LoVo (cell line): ENCODE results near the gene CHD1.

Experiments used
- DNase-seq: peaks from one replicate; pipeline ENCODE4 v3.0.0-alpha.2; 2016; ENCODE audit warnings: low spot score

CHD1 gene

DNA sequence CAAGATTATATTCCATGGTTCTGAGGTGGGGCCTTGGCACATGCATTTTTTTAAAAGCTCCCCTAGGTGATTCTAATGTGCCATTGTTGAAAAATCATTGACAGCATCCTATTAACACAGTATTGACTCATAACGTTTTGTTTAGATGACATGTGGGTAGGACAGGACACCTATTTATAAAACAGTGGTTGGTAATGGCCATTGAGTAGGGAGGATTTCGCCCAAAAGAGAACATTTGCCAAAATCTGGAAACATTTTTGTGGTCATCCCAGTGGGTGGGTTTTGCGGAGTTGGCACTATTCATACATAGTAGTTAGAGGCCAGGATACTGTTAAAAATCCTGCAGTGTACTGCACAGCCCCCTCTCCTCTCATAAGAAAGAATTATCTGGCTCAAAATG, 6.4 kb upstream of the CHD1 start:
- no peak for DNase-seq

DNA sequence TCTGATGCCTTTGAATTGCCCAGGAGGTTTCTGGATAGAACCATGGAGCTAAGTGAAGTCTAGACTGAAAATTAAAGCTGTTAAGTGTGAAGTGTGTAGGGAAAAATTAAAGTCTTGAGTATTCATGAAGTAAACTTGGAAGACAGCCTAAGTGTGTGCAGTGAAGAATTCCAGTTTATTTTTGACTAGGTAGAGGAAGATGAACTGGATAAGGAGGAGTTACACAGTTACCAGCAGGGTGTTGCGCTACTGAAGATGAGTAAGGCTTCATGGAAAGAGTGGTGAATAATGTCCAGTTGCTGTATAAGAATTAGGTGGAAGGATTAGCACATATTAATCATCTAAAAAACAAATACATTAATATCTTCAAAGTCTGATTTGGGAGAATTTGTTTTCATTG, 5.7 kb upstream of the CHD1 start:
- DNase-seq = no peak

DNA sequence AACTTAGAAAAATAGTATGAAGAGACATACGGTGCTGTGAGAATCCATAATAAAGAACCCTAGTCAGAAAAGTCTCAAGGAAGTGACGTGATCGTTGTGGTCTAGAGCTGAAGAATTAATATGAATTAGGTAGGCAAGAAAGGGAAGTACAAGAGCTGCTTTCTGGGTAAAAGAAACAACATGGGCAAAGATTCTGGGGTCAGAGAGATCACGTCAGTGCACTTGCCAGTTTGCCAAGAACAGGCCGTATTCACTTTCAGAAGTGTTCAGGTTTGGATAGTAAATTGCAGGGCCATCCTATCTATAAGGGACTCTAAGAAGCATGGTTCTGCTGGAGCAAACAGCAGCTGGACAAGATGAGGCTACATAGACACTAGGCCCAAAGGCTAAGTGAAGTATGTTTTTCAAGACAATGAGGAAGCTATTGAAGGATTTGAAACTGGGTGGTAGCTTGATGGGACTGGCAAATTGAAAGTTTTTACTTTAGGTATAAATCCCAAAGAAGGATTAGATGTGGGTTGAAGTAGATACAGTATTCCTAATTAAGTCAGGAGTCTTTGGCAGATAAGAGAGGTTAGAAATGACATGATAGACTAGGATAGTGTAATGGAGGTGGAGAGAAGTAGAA, 4.8 kb upstream of the CHD1 start:
- DNase-seq = no peak

DNA sequence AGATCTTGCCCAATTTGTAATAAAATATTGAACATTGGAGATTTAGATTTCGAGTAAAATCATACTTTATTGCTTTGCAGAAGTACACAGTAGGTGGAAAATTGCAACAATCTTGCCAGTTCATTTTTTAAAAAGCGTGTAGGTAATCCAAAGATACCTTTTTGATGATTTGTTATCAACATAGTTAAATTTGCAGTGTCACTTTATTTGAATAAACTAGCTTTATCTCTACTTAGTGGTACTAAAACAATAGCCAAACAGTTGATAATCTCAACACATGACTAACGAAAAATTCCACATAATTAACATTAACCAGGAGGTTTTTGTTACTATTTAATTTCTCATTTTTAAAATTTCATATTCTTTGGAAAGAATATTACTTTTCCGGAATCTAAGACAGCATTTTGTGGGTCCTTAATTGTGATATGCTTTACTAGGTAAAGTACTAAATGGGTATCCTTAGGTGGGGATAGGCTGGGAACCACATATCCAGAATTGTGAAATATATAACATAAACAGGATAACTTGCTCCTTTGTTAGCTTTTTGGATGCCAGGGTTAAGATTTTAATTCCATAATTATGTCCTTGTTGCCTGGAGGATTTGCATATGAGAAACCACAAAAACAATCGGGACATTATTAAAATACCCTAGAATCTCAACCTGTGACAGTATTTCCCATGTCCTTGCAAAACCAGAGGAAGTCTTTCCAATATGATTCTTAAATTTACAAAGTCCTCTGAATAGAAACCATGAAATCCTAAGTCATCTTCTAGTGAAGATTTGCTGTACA, 2.4 kb upstream of the CHD1 start:
- no peak for DNase-seq

DNA sequence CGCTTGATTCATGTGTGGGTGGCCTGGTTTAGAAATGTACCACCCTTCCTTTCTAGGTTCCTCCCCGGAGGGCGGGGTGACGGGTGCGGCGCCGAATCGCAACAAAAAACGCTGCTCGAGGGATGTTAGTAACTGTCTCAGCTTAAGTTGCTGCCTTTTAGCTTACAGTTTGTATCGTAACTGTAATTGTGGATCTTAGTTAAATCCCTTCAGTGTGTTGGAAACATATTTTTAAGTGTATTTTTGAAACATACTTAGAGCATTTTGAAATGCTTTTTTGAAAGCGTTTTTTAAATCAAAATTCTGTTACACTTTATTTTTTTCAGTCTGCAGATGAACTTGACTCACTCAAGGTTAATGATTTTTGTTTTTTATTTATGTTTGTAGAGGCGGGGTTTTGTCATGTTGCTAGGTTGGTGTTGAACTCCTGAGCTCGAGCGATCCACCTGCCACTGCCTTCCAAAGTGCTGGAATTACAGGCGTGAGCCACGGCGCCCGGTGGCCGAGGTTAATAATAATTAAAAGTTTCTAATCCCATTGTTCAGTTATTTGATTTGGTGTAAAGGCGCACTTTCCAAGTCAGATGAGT, 997 bp upstream of the CHD1 start:
- DNase-seq = no peak

DNA sequence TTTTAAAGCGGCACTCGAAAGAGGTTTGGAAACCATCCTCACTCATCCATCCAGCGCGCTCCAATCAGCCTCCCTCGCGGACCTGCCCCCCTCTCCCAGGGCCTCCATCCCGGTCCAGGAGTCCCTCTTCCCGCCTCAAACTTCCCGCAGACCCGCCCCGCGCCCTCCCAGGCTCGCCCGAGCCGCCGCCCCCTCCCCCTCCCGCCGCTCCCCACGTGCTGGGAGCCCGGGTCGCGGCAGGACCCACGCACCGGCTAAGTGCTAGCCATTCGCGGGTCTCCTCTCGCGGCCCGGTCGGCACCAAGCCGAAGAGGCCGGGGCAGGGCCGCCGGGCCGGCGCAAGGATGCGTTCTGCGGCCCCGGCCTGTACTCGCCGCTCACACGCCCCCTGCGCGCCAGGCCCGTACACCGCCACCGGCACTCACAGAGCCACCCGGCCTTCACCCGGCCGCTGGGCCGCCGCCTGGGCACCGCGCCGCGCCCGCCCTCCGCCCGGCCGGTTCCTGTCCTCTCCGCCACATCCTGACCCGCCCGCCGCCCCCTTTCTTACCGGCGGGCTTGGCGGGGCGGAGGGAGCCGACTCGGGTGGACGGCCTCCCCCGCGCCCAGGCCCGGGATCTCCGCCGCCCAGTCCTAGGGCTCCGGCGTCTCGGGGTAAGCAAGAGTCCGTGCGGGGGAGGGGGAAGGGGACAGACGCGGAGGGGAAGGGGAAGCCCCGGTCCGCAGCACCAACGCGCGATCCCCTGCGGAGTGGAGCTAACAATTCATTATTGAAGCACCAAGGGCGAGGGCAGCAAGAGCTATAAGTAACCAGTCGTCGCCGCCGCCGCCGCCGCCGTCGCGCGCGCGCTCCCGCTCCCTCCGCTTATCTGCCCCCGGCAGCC, 576 bp downstream of the CHD1 start:
- DNase-seq = peak; percentile 36

DNA sequence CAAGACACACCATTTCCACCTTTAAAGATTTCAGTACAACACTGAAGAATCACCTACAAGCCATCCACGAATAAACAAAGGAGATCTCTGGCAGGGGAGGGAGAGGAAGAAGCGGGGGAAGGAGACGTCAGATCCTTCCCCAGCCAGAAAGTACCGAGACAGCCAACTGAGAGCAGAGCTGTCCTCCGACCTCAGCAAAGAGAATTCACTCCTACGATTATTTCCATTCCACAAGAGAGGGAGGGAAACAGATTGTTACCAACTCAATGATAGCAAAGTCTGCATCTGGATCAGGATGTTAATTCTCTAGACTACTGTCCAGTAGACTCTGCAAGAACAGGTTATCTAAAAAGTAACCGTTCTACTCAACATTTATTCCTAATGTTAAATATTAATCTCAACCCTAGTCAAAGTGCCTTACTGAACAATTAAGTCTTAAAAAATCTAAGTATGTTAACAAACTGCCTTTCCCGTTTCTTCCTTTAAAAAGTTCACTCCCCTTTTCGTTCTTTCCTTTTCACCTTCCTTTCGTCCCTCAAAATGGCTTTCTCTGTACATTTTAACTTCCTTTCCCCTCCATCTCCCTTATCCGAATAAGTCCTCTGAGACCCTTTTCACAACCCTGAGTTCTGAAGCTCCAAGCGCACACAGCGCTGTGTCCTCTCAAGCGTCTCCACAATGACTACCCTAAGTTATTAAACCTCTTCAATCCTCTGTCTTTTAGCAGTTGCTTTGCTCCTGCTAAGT, 1.4 kb downstream of the CHD1 start:
- DNase-seq = no peak

DNA sequence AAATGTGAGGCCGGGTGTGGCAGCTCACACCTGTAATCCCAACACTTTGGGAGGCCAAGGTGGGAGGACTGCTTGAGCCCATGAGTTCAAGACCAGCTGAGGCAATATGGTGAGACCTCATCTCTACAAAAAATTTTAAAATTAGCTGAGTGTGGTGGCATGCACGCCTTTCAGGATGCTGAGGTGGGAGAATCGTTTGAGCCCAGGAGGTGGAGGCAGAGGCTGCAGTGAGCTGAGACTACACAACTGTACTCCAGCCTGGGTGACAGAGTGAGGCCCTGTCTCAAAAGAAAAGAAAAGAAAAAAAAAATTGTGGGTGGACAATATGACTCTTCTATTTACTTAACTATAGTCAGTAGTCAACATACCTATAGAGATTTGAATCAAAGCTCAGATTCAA, 4.8 kb downstream of the CHD1 start:
- no peak for DNase-seq

DNA sequence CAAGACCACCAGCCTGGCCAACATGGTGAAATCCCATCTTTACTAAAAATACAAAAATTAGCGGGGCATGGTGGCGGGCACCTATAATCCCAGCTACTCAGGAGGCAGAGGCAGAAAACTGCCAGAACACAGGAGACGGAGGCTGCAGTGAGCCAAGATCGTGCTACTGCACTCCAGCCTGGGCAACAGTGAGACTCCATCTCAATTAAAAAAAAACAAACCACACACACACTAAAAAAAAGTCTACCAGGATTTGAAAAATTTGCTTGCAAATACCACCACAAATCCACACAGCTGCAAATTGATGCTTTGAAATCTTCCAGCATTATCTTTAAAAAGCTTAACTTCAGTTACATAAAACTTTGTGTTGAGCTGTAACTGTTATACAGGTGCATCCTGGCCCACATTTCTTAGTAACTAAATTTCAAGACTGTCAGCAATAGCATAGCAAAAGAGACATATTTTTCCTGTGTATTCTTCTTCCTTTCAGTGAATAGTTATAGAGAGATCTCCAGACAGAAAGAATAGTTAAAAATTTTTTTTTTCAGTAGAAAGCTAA, 6.8 kb downstream of the CHD1 start:
- no peak for DNase-seq

DNA sequence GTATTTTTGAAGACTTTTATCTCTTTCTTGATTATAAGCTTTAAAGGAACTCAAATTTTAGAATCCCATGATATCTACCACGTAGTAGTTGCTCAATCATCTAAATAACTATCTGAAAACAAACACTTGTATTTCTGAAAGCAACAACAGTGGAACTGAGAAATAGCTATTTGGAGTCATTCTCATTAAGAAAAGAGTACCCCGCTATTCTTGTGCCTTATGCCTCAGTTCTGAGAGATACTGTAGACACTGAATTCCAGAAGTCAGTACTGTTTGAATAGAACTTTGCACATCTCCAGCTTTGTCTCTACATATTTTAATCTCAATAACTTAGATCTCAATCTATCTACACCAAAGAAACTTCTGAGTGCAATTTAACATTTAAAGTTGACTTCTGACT, 11.4 kb downstream of the CHD1 start:
- DNase-seq = no peak

DNA sequence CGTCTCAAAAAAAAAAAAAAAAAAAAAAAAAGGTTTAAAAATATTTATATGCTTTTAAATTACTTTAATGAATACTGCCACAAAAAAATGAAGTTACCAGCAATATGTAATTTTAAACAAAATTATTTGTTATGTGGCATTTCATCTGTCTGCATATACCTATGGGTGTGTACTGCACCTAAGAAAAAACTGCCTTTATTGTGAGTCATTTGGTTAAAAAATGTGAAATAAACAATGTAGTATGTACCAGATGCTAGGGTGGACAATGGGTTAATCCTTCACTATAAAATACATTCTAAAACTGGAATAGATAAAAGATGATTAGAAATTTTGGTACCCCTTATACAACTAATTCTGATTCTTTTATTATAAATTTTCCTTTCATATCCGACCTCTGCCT, 12.3 kb downstream of the CHD1 start:
- no peak for DNase-seq

DNA sequence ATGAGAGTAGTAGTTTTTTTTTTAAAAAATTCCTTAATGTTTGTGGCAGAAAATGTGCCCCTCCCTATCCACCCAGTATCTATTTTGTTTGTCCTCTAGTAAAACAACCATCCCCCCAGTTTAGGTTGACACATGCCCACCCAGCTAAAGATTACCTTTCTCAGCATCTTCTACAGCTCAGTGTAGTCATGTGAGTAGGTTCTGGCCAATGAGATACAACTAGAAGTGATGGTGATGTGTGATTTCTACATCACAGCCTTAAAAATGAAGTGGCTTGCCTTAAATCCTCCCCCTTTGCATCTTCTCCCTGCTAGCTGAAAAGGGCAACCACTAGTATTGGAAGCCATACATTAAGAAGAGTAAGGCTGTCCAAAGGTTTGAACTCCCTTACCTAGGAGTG, 14.9 kb downstream of the CHD1 start:
- DNase-seq = no peak

DNA sequence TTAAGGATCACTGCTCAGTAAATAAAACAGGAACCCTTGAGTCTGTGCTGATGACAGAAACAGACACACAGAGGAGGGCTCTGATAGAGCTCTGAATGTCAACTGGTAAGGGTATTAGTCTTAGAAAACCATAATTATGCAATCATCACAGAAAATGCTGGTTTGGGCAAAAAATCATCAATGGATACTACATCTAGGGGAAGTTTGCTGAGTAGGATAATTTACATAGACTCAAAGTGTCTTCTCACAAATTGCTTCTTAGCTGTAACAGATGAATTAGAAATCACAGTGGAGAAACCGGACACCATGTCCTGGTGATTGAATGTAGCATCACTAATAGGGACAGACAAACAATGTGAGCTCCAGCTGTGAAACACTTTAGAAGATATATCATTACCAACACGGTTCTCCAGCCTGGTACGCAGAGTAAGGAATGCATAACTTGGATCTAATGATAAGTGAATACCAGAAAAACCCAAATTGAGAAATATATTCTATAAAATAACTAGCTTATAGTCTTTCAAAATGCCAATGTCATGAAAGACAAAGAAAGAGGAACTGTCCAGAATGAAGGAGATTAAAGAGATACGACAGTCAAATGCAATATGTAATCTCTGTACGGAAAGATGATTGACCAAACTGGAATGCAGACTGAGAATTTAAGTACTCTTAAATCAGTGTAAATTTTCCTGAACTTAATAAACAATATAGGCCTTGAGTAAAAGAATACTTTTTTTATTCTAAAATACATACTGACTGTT, 17.3 kb downstream of the CHD1 start:
- no peak for DNase-seq

DNA sequence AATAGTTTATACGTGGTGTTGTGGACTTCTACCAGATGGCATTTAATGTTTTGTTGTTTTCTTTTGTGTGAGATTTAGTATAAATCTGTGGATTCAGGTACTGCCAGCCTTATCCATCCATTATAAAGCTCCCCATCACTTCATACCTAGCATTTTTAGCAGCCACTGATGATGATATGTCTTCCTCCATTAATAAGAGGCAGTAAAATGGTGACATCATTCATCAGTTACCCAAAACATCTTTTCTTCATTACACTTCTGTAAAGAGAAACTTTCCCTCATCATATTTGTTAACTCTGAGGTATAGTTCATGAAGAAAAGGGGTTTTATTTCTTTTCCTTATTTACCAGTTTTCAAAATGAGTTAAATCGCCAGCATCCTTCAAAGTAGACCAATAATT, 19.4 kb downstream of the CHD1 start:
- DNase-seq = no peak

DNA sequence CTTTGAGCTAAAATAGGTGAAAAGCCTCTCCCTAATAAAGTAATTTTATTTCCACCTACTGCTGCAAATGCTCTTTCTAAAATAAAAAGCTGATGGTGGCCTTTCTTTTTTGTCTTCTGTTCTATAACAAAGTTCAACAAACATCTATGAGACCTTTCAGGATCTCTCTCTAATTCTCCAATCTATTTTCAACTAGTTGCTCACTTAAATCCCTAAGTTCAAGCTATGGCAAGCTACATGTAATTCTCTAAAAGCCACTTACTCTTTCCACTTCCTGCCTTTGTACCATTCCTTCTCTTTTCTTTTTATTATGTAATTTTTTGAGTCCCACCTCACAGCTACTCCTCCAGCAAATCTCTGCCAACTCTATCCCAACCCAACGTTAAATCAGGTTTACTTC, 20.9 kb downstream of the CHD1 start:
- DNase-seq = no peak

DNA sequence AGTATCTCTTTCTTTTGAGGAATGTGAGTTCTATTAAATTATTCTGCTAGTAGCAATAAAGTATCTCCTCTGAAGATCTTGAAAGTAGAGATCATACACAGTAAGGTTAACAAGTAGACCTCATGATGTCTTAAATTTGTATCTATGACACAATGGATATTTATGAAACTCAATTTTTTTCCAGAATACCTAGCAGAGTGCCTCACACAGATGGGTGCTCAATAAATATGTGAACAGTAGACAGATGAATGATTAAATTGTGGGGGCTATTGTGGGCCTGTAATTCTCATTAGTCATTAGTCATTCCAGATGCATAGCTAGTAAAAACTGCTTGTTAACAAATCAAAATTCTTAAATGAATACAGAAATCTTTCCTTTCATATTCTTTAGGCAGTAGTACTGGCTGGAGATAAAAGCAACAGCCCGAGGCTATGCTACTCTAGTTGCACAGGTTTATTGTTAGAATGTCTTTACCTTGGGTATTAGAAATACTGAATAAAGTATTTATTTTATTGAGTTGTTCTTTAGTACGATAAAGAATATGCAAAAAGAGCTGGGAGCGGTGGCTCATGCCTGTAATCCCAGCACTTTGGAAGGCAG, 22.0 kb downstream of the CHD1 start:
- DNase-seq = no peak

DNA sequence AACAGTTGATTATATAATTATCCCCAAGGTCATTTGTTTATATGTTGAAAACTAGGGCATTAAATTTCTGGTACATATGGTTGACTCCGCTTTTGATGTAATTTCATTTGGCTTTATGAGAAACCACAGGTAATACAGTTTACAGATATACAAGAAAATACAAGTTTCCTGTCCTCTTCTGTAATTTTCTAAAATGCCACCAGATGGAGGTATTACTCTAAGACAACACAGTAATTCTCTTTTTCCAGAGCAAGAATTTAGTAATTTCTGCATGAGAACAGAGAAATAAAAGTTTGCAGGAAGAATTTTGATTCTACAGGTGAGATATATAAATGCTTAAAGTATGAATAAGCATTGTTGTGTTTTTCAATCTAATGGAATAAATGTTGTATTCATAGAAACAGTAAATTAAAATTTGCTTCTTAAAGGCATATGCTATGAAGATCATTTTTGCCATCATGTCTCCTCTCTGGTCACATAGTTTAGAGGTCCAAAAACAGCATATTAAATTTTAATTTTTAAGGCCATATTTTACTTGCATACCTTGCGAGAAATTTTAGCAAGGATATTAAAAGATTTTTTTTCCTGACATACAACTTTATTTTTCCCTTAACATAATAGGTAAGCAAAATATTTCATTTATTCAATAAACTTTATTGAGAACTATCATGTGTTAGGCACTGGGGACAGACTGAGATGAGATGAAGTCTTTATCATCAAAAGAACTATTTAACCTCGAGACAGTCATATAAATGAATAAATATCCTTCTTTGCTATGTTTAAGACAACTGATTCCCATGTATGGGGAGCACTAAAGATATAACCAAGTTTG, 22.7 kb downstream of the CHD1 start:
- peak; percentile 53 for DNase-seq

DNA sequence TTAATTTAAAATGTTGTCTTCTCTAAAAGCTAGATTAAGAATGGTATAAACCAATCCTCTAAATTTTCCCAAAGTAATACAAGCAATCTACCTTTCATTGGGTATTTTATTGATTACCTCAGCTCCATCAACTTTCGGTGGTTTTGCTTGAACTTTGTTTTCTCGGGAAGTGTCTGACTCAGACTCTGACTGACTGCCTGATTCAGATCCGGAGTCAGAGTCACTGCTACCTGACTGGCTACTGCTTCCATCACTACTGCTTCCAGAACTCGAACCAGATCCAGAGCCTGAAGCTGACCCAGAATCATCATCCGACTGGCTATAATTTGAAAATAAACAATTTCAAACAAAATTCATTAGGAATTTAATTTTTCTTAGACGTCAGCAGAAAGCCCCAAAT, 24.0 kb downstream of the CHD1 start:
- no peak for DNase-seq

DNA sequence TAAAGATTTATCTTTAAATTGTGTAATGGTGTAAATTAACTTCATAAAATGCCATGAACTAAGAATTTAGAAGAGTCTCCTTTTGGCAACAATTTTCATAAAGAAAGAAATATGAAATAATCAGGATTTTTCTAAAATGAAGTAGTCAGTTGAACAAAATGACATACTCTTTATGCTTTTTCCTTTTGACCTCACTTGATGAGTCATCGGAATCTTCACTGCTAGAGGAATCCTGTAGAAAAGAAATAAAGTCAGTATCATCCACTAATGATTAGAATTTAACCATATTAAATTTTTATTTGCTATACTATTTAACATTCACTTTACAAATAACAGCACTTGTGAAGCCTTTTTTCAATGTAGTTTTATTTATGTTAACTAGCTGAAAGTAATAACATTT, 26.1 kb downstream of the CHD1 start:
- DNase-seq = no peak

DNA sequence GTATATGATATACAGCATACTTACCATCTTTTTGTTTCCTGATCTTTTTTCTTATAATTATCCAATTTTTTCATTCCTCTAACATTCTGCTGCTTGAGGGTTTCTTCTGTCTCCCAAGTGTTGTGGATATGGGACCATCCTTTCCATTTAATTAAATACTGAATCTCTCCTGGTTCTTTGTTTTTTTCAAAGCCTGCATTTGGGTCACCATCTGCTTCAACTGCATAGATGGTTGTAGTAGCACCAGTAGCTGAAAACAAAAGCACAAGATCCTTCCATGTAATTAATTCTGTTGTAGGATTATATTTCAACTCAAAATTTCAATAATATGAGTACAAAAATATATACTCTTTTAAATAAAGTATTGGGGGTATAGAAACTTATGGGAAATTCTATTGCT, 29.4 kb downstream of the CHD1 start:
- DNase-seq = no peak
